GM18498 (cell line): ENCODE data around the gene ABLIM3.

ENCODE experiments used
- ATAC-seq: cut with Tn5 transposase; IDR thresholded peaks from one replicate; pipeline ENCODE4 v1.9.1; 2021; ENCODE audit warnings: mild to moderate bottlenecking, moderate library complexity; ENCODE audit not compliant: unreplicated experiment

The ABLIM3 gene

DNA sequence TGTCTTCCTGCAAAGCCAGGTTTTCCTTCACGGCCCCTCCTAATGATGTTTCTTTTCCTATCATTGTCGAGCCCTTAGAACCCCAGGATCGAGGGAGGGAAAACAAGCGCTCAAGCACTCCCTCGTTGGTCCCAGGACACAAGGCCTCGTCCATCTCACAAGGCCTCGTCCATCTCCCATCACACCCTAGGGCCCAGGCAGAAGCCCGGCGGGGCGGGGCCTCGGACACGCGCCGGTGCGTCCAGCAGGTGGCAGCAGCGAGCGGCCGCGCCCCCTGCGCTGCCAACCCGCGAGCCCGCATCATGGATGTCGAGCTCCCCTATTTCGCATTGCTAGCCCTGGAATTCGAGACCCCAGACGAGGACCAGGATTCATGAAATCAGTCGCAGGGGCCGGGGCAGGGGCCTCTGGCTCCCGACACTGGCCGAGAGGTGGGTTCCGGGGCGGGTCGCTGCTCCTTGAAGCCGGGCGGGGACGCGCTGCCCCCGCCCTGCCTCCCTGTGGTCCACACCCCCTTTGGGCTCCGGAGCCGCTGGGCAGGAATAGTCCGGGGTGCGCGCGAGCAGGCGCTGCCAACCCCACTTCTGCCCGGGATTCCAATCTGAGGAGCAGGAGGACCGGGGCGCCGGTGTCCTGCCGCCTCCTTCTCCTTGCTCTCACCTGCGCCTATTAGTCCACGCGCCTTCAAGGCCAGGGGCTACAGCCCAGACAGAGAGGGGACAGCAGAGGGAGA, at the start of gene ABLIM3:
Gene ABLIM3 (plus strand): TSS at position 270 of the 733 bp plus-strand sequence. CDS start 603 bp downstream, outside the sequence.
- peak; percentile 95 for ATAC-seq

DNA sequence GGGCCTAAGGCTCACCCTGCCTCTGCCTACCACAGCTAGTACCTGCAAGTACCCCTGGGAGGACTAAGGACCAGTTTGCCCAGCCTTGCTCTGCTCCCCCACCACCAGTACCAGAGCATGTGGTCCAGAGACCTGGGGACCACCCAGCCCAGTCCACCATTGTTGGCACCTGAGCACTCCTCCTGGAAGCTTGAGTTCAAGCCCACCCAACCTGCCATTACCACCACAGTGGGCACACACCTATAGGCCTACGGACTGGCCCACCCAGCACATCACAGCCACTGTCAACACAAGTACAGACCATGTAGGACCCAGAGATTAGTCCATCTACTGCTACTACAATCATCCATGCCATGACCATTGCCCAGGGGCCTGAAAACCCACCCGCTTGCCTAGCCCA, 47.7 kb upstream of the ABLIM3 start:
- no peak for ATAC-seq

DNA sequence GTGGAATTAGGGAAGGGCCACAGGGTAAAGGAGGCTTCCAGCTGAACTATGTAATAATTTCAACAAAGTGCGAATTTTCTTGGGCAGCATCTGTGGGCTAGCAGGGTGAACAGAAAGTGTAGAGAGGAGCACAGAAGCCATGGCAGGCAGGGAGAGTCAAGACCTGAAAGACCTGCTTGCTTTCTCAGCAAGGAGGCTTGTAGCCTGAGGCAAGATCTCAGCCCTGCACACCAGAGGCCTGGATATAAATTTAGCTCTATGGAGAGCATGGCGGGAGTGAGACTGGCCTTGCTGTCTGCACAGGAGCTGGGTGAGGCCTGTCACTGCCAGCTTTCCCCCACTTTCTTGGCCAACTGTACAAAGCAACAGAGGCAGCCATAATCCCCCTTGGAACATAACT, 46.3 kb upstream of the ABLIM3 start:
- no peak for ATAC-seq

DNA sequence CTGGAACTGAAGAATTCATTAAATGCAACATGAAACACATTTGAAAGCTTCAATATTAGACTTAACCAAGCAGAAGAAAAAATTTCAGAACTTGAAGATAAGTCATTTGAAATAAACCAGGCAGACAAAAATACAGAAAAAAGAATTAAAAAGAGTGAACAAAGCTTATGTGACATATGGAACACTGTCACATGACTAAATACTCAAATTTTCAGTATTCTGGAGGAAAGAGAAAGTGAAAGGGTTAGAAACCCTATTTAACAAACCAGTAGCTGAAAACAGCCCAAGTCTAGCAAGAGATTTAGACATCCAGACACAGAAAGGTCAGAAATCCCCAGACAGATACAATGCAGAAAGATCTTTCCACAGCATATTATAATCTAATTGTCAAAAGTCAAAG, 41.4 kb upstream of the ABLIM3 start:
- no peak for ATAC-seq

DNA sequence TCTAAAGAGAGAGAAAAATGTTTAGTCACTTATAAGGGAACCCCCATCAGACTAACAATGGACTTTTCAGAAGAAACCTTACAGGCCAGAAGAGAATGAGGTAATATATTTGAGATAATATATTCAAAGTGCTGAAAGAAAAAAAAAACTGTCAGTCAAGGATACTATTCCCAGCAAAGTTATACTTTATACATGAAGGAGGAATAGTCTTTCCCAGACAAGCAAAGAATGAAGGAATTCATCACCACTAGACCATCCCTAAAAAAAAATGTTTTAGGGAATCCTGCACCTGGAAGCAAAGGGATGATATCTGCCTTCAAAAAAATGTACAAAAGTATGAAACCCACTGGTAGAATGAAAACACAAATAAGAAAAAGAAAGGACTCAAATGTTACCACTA, 41.0 kb upstream of the ABLIM3 start:
- ATAC-seq: no peak

DNA sequence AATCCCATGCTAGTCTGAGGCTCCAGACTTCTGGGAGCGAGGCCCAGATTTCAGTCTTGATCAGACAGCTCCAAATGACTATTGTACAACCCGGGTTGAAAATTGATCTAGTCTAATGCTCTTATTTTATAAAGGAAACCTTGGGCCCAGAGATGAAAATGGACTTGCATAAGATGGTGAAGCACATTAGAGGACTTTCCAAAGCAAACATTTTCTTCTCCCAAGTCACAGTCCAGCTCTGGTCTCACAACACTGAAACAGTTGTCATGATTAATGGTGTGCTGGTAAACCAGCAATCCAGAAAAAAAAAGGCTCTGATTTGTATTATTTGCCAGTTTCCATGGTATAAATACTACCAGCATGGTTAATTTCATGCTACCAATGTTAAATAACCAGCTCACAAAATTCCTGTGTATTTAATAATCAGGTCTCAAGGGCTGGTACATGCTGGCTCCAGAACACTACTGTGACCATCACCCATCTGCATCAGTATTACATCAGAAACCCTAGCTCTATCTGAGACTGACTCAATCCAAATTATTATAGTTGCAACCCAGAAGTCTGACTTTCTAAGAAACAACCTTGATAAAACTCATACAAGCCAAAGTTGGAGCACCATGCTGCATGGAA, 32.5 kb upstream of the ABLIM3 start:
- ATAC-seq: no peak

DNA sequence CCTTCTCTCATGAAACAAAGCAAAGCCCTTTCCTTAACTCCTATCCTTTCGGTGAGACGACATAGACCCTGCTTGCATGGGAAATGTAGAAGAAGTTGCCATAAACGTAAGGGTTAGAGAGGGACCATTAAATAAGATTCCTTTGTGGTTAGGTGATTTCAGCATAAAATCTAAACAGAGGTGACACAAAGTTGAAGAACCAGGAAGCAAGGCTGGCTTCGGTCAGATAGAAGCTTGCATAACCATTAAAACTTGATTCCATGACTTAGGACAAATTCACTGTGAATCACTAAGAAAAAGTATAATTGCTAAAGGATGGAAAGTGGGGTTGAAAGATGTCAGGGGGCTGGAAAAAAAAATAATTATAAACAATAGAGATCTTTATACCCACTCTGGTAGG, 30.9 kb upstream of the ABLIM3 start:
- no peak for ATAC-seq

DNA sequence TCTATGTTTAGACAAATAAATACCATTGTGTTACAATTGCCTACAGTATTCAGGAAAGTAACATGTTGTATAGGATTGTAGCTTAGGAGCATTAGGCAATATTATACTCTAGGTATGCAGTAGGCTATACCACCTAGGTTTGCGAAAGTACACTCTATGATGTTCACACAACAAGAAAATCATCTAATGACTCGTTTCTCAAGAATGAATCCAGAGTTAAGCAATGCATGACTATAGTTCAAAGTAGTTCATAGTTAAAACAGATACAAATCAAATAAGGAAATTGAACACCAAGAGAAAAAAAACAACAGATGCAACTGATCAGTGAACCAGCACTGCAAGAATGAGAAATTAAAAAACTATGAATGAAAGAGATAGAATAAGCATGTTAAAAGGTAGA, 27.6 kb upstream of the ABLIM3 start:
- no peak for ATAC-seq

DNA sequence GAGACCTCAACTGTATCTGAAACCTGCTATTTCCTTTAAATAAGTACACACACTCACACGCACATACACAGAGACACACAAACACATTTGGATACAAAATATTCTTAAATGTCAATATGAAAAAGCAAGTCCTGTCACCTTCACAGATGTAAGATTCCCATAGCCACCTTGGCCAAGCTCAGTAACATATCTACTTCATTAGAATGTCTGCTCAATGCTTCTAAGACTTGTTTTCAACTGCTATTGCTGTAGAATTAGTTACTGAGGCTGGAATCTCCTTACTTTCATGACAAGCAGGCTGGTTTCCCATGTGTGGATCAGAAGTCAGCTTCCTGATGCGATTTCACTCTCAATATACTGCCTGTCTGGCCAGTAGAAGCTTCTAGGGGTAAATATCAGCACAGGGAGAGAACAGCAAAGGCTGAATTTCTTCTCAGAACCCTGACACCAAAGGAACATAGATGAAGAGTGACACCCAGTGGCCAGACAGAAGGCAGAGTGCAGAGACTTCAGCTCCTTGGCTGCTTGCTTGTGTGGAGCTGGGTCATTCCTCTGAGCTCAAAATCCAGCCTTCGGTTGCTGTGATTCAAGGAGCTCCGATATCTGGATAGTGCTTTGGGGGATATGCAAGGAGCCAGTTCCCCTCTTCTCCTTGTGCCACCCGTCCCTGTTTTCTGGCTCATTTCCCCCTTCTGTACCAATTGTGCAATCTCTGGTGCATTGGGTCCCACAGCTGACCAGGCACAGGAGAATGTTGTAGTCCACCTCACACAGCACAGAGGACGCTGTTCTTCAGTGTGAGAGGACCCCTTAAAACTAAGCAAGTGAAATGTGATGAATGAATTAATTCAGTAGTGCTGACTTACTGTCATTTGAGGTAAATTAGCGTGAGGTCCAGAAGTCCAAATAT, 26.6 kb upstream of the ABLIM3 start:
- ATAC-seq: peak; percentile 78

DNA sequence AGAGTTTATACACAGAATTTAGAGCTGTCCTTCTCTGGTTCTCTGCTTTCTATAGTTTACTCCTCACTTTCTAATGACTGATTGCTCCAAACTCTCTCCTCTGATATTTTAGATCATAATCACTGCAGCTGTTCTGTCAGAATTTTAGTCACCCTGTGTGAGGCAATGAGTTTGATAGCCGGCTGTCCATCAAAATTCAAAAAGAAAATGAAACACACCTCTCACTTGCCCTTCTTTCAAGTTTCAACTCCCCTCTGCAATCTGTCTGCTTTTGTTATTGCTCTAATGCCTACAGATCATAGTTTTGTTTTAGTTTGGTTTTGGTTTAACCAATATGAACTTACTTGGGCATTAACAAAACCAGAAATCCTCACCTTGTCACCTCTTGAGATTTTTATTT, 23.3 kb upstream of the ABLIM3 start:
- ATAC-seq: peak; percentile 93

DNA sequence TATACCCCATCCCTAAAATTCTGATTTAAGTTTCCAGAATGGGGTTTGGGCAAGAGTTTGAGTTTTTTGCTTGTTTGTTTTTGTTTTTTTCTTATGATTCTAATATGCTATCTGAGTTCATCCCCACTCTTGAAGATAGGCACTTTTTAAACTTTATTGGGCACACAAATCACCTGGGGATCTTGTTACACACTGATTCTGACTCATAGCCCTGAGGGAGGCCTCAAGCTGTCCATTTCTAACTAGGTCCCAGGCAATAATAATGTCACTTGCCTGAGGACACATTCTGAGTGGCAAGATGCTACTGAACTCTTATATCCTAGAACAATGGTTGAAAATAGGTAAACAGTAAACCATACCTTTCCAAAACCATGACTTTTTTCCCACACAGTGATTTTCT, 22.8 kb upstream of the ABLIM3 start:
- ATAC-seq: no peak

DNA sequence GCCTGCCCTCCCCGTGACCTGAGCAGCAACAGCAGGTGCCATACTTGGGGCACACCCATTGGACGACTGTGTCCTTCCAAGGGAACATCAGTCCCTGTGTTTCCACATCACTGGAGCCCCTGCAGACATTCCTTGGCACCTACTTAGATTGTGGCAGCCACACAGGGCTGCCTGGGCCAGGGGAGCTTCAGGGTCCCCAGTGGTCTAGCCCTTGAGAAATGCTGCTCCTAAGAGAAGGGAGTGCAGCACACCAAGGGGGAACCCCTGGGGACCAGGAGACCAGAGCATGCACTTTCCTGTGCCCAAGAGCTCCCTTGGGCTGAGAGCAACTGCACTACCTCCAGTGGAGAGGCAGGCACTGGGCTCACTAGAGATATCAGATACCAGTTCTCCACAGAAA, 20.1 kb upstream of the ABLIM3 start:
- no peak for ATAC-seq

DNA sequence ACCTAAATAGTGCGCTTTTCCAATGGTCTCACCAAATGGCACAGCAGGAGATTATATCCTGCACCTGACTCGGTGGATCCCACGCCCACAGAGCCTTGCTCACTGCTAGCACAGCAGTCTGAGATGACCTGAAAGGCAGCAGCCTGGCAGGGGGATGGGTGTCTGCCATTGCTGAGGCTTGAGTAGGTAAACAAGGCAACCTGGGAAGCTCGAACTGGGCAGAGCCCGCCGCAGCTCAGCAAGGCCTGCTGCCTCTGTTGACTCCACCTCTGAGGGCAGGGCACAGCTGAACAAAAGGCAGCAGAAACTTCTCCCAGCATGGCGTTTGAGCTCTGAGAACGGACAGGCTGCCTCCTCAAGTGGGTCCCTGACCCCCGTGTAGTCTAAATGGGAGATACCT, 18.1 kb upstream of the ABLIM3 start:
- ATAC-seq: no peak

DNA sequence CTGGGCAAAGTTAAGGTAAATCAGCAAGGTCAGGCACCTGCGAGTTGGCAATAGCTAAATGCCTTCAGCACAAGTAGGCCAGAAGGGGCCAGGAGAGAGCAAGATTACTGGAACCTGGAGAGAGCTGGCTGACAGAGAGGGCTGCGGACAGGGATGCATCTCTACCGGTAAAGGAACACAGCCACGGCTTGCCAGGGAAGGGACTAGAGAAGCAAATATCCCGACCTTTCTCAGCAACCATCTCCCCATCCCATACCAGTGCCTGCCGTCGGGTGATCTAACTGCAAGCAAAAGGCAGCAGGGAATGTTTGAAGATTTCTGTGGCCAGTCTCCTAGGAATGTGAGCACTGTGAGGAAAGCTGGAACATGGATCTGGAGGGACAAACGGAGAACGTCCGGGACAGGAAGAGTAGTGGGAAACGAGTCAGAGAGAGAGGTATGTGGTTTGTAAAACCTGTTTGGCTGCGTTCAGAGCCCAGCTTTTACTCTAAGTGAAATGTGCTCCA, 15.9 kb upstream of the ABLIM3 start:
- ATAC-seq: no peak

DNA sequence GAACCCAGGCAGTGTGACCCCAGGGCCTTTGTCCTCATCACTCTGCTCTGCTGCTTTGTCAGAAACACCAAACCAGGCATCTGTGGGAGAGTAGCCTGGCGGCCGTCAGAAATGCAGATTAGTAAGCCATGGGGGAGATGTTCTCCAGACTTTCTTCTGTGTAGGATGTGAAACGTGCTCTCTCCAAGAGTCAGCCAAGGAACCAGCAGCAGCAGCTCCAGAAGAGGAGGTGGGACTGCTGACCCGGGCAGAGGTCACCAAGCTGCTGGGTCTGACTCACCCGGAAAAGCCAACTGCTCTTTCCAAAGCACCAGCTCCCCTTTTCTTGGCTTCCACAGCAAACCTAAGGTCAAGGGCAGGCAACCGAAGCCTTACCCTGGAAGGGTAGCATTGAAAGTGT, 14.4 kb upstream of the ABLIM3 start:
- ATAC-seq: no peak

DNA sequence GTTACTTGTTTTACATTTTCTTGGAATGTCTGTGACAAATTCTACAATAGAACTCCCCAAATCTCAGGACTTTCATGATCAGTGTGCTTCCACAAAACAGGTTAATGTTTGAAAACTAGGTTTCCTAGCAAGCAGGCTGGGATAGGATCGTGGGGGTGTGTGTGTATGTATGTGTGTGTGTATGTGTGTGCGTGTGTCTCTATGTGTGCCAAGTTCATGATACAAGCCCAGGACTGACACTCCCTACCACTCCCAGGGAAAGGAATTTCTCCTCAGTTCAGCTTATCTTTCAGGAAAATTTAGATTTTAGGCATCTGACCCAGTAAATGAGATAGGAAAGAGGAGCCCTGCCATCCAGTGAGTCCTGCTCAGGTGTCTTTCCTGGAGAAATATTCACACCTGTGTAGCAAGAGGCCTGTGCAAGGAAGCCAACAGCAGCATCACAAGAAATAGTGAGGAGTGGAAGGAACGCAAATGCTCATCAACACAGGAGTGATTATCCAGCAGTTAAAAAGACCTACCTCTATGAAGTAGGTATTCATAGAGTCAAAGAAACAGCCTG, 13.8 kb upstream of the ABLIM3 start:
- ATAC-seq: no peak

DNA sequence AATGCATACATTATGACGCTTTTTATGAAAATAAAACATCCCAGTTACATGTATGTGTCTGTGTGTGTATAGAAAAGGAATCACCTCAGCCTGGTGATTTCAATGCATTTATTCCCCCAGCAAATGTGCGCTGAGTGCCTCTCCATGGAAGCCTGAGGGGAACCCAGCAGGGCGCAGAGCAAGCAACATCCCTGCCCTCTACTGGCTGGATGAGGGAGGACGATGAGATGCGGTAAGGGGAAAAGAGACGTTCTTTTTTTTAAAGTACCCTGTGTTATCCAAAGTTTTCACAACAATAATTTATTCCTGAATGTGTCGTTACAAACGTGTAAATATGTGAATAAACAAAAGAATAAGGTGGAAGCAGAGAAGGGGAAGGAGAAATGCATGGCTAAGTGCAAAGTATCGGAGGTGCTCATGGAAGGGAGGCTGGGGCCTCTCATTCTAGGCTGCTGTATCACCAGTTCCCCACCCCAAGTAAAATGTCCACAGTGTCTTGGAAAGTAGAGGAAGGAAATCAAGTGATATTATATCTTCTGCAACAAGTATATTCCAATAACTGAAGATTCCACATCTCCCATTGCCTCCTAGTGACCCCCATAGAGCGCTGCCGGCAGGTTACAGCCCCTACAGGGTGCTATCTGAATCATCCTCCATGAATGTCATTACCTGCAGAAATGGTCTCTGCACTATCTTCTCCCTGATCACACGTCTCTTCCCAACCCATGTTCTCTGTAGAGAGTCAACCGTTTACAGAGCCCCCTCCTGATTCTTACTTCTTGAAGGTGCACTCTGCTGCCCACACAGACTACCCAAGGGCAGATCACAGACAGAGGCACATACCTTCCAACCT, 13.0 kb upstream of the ABLIM3 start:
- ATAC-seq: peak; percentile 79

DNA sequence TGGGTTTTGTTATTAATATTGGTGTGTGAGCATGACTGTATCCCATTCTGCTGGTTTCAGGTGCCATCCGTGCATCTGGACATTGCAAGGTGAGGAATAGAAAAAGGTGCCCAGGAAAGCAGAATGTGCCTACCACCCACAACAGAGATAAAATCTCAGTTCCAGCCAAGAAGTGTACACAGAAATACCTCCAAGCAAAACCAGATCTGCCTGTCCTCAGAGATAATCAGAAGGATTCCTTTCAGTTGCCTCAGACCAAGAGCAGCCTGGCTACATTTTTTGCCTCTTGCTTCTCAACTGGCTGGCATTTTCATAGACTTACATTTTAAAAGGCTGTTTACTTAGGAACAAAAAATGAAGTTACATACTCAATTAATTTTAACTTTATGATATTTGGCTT, 12.1 kb upstream of the ABLIM3 start:
- no peak for ATAC-seq

DNA sequence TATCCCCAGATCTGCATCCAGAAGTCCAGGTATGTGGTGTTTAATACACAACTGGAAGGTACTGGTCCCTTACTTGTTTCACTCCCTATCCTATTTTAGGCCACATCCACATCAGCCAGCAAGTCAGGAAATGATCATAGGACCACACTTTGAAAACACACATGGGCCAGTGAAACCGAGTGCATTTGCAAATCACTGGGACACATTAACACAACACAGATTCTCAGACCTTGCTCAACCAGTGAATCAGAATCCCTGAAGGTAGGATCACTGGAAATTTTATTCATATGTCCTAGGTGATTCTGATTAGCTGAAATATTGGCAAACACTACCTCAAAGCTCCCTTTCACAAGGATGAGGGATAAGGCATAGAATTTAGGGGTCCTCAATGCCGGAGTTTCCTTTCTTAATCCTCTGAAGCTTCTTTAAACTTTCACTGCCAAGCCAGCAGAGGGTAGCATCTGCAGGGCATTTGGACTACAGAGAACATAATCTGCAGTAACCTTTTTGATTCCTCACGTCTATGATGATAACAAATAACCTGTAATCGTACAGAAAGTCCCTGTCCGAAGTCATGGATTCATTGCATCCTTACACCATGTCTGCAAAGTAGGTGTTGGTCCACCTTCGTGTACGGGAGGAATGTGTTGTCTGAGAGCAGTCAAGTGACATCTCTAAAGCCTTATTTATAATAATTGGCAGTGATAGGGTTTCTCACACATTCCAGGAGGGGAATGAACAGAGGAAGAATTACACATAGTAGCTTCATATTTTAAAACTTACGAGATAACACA, 11.0 kb upstream of the ABLIM3 start:
- ATAC-seq: no peak

DNA sequence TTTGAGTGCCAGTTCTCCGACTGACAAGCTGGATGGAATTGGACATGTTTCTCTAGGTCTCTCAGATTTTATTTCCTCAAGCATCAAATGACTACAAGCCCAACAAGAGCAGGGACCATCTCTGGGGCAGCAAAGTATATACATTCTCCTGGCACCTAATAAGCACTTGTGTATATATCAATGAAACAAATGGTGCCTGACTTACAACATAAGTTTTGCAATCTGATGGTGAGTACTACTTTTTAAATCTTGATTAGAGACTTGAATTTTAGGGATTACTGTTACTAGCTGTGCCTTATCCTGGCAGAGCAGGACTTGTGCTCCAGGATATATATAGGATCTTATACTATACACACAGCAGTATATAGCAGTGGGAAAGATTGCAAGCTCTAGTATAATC, 8.8 kb upstream of the ABLIM3 start:
- no peak for ATAC-seq
